Adrenal gland (tissue), 5 donors: ENCODE results near the gene BTBD9.

Source experiments
- POLR2A ChIP-seq, 2 donors: fragments of 450-650 bp; IDR thresholded peaks; one replicate each; pipeline ENCODE4 v1.6.1; 2017; ENCODE audit warnings: antibody characterized with exemption in 2 of 2, mild to moderate bottlenecking in 2 of 2, moderate library complexity in 1 of 2
- TF ChIP-seq, protein P1 (sequence below), 6 experiments: fragments of 450-650 bp in 4 of 6; fragments of 200-600 bp in 2 of 6; sonication (generic) in 1 of 6; IDR thresholded peaks; 1 replicate in 5 of 6; 2 replicates in 1 of 6; pipeline versions ENCODE4 v1.5.1 to v1.8.0; 2016 to 2021; ENCODE audit warnings: antibody characterized with exemption in 6 of 6, mild to moderate bottlenecking in 2 of 6, moderate library complexity in 1 of 6
- donor health status: DM: no; HTN: no; CAD: no.

DNA sequence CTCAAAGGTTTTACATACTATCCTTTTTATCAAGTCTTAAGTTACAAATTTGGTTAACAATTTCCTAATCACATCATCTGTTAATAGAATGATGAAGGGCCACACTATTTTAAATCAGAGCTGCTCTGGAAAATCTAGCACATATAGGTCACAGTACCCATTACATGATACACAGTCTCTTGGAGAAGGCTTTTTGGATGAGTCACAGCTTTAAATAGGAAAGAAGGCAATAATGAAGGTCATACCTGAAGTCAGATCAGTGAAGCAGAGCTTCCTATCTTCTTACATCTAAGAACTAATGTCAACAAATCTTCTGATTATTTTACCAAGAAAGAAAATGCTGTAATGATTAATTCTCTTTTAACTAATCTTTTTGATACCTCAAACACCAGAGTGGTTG is 248.5 kb downstream of the BTBD9 start:
- TF ChIP-seq, protein P1, sequence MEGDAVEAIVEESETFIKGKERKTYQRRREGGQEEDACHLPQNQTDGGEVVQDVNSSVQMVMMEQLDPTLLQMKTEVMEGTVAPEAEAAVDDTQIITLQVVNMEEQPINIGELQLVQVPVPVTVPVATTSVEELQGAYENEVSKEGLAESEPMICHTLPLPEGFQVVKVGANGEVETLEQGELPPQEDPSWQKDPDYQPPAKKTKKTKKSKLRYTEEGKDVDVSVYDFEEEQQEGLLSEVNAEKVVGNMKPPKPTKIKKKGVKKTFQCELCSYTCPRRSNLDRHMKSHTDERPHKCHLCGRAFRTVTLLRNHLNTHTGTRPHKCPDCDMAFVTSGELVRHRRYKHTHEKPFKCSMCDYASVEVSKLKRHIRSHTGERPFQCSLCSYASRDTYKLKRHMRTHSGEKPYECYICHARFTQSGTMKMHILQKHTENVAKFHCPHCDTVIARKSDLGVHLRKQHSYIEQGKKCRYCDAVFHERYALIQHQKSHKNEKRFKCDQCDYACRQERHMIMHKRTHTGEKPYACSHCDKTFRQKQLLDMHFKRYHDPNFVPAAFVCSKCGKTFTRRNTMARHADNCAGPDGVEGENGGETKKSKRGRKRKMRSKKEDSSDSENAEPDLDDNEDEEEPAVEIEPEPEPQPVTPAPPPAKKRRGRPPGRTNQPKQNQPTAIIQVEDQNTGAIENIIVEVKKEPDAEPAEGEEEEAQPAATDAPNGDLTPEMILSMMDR (IDR thresholded peaks at IDR 0.05): no peak
- TF ChIP-seq POLR2A (IDR thresholded peaks at IDR 0.05): no peak
